A172 (cell line): ENCODE measurements around the gene RPS26. TPM values are rescaled to one million over a fixed set of nuclear protein-coding genes. Genes with fewer than 3 reads are reported as not detected.

Source experiments
- DNase-seq: peaks from one replicate; pipeline ENCODE4 v3.0.0-alpha.2; 2015; ENCODE audit warnings: low spot score
- total RNA-seq: library from RNA; depleted of rRNA; stranded (reverse); fragments of >200 nt; shearing (Covaris generic); gene quantifications from 2 replicates; pipeline ENCODE4 v1.2.3, GENCODE V29; 2014; rRNA removed

RPS26 gene
- total RNA-seq, 1 experiment from 2014 or later: 358 TPM

DNA sequence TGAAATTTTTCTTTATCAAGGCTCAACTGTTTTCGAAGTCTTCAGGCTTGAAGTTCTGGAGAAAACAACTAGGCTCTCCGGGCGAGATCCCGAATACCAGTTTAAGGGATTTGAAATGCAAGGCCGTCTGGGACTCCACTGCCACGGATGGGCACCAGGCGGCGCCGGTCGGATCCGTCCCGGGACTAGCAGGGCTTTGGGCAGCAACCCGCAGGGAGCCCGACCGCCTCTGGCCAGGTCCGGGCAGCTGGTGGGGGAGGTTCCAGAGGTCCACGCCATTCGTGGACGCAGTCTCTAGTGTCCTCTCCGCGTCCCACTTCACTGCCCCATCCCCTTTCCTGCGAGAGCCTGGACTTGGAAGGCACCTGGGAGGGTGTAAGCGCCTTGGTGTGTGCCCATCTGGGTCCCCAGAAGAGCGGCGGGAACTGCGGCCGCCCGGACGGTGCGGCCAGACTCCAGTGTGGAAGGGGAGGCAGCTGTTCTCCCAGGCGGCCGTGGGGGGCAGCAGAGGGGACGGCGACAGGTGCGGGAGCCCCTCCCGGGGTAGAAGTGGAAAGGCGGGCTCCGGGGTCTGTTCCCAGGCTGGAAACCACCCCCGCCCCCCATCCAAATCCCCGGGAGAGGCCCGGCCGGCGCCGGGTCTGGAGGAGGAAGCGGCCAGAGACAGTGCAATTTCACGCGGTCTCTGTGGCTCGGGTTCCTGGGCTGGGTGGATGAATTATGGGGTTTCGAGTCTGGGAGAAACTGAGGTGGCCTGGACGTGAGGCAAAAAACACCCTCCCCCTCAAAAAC, 37.4 kb downstream of the RPS26 start:
- DNase-seq: peak; percentile 73

DNA sequence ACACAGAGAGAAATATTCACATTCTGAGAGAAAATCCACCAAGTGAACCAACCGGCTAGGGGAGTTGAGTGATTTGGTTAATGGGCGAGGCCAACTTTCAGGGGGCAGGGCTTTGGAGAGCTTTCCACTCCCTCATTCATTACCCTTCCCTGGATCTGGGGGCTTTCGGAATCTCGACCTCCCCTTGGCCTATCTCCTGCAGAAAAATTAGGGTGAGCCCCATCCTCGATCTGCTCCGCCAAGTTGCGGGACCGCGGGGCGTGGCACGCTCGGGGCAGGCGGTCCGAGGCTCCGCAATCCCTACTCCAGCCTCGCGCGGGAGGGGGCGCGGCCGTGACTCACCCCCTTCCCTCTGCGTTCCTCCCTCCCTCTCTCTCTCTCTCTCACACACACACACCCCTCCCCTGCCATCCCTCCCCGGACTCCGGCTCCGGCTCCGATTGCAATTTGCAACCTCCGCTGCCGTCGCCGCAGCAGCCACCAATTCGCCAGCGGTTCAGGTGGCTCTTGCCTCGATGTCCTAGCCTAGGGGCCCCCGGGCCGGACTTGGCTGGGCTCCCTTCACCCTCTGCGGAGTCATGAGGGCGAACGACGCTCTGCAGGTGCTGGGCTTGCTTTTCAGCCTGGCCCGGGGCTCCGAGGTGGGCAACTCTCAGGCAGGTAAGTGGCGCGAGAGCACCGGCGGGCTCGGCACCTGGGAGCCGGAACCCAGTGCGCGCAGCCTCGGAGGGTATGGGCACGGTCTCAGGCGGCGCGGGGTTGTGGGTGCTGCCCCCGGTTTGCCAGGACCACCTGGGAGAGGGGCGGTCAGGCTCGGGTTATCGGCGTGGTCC, 38.2 kb downstream of the RPS26 start, which contains the start of gene ERBB3:
ERBB3 (plus strand) TSS at position 443 of the 833 bp plus-strand sequence; CDS start at position 579, 136 bp downstream.
- peak; percentile 74 for DNase-seq

- DNase-seq: no peak
These were observed 38.9 kb downstream of the RPS26 start for GRCh38 chr12:56080556-56081138.

DNA sequence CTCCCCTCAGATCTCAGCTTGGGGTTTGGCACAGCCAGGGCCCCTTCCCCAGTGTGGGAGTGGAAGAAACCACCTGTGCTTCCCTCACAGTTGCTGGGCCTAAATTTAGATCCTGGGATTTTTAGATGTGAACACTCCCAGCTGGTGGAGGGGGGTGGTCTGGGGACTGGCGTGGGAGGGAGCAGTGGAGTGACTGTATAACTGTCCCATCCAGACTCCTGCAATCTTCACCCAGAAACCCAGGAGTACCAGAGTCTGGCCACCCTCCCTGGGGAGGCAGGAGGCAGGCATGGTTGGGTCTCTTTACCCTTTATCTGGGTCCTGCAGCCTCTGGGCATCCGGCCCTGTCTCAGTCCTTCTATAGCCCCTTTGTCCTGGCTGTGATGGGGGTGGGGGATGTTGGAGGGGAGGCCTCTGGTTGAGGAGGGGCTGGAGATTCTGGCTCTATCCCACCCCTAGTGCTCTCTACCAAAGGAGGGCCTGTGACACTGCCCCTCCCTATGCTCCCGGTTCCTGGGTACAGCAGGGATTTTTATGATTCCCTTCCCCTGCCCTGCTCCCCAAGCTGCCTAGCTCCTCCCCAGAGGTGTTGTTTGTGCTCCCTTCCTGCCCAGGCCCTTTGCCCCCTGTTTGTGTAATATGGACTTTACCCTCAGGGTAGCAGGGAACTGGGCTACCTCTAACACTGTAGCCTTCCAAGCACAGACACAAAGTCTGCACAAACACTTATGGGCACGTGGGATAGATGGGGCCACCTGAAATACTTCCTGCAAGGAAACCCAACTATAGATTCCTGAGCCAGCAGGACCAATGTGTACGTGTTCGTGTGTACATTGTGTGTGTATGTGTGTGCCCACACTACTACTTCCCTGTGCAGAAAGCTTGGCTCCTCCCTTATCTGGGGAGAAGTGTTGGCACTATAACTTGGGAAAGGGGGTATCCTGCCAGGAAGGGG, 40.0 kb downstream of the RPS26 start:
- DNase-seq: no peak

DNA sequence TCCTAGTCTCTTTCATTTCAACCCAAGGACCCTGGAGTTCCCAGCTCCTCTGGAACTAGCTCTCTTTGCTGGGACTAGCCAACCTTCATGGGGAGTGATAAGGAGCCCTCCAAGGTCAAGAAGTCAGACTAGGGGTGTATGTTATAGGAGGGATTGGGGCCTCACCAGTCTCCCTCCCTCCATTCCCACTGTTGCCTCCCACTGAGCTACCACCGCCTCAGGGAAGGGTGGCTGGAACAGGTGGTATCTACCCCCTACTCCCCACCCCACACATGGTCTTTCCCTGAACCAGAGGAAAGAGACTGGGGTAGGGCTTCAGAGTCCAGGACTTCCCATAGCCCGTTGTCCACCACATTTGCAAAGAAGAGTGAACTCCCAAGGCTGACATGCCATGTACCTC, 40.7 kb downstream of the RPS26 start:
- no peak for DNase-seq

GRCh38 chr12:56082967-56083366, 41.2 kb downstream of the RPS26 start:
- DNase-seq: no peak

- DNase-seq: no peak
These were observed 43.3 kb downstream of the RPS26 start for GRCh38 chr12:56084958-56085543.

DNA sequence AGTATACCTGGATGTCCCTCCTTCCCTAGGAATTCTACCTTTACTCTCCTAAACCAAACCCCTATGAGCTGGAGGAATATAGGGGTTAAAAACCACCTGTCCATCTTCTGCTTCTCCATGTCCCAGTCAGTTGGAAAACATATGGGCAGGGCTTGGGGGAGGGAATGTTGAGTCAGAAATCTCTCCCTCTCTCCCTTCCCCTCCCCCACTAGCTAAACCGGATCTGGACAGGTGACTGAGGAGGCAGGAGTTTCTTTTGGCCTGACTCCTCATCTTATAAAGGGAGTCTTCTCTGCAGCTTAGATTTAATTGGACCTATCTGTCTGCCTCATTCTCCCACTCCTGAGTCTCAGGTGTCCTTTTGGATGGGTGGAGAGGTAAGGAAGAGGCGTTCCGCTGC, 44.4 kb downstream of the RPS26 start:
- DNase-seq: no peak

DNA sequence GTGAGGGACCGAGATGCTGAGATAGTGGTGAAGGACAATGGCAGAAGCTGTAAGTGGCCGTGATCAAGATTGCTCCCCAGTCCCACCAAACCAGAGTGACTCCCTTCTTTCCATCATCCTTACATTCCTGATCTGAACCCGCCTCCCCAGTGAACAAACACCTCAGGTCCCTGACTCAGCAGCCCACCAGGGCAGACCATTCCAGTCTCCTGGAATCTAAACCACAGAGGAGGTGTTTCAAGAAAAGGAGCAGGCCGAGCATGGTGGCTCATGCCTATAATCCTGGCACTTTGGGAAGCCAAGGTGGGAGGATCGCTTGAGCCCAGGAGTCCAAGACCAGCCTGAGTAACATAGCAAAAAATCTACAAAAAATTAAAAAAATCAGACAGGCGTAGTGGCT, 44.9 kb downstream of the RPS26 start:
- no peak for DNase-seq

GRCh38 chr12:56087220-56087619, 45.5 kb downstream of the RPS26 start:
- DNase-seq: peak; percentile 27

Other genes starting within 250 kb of the RPS26 start
- 227 and 308 TPM in 2 replicates for gene SARNP, start 224.2 kb upstream of the RPS26 start, total RNA-seq
- 9.0 and 16.7 TPM in 2 replicates for gene ORMDL2, start 223.9 kb upstream of the RPS26 start, total RNA-seq
- 41.7 and 50.5 TPM in 2 replicates for gene DNAJC14, start 212.3 kb upstream of the RPS26 start, total RNA-seq
- gene MMP19, start 199.0 kb upstream of the RPS26 start, total RNA-seq: 4.2 and 5.2 TPM in 2 replicates
- gene PYM1, start 114.0 kb upstream of the RPS26 start, total RNA-seq: 37.0 and 52.5 TPM in 2 replicates
- gene DGKA, start 110.8 kb upstream of the RPS26 start, total RNA-seq: 33.4 and 42.9 TPM in 2 replicates
- gene PMEL, start 75.9 kb upstream of the RPS26 start, total RNA-seq: 1.1 and 2.0 TPM in 2 replicates
- 91.6 and 100 TPM in 2 replicates for gene CDK2, start 75.1 kb upstream of the RPS26 start, total RNA-seq
- gene RAB5B, start 67.8 kb upstream of the RPS26 start, total RNA-seq: 47.8 and 50.1 TPM in 2 replicates
- 8.9 and 14.4 TPM in 2 replicates for gene SUOX, start 44.6 kb upstream of the RPS26 start, total RNA-seq
- 1.4 and 2.4 TPM in 2 replicates for gene IKZF4, start 20.9 kb upstream of the RPS26 start, total RNA-seq
- gene ERBB3, start 38.2 kb downstream of the RPS26 start, total RNA-seq: 0.64 and 2.4 TPM in 2 replicates
- gene PA2G4, start 62.6 kb downstream of the RPS26 start, total RNA-seq: 246 and 349 TPM in 2 replicates
- 1,898 and 3,438 TPM in 2 replicates for gene RPL41, start 74.7 kb downstream of the RPS26 start, total RNA-seq
- gene ZC3H10, start 76.3 kb downstream of the RPS26 start, total RNA-seq: 1.8 and 2.9 TPM in 2 replicates
- gene ESYT1, start 86.3 kb downstream of the RPS26 start, total RNA-seq: 119 and 164 TPM in 2 replicates
- 76.0 and 139 TPM in 2 replicates for gene MYL6B, start 110.7 kb downstream of the RPS26 start, total RNA-seq
- 2,063 and 2,222 TPM in 2 replicates for gene MYL6, start 116.4 kb downstream of the RPS26 start, total RNA-seq
- gene SMARCC2, start 147.6 kb downstream of the RPS26 start, total RNA-seq: 27.4 and 27.9 TPM in 2 replicates
- gene RNF41, start 180.0 kb downstream of the RPS26 start, total RNA-seq: 51.8 and 52.9 TPM in 2 replicates
- gene NABP2, start 182.4 kb downstream of the RPS26 start, total RNA-seq: 60.9 and 65.0 TPM in 2 replicates
- not detected in 2 replicates for gene SLC39A5, start 188.1 kb downstream of the RPS26 start, total RNA-seq
- gene ANKRD52, start 216.5 kb downstream of the RPS26 start, total RNA-seq: 33.4 and 34.0 TPM in 2 replicates
- gene COQ10A, start 225.0 kb downstream of the RPS26 start, total RNA-seq: 21.5 and 34.6 TPM in 2 replicates